Neural cell (in vitro differentiated cells): ENCODE results near the gene P3H2.

Experiments used
- CTCF ChIP-seq: fragments of 450-650 bp; IDR thresholded peaks from 2 replicates; pipeline ENCODE4 v1.5.1; 2014; ENCODE audit warnings: antibody characterized with exemption, mild to moderate bottlenecking, moderate library complexity; ENCODE audit not compliant: poor library complexity, severe bottlenecking
- EP300 ChIP-seq: fragments of 450-650 bp; conservative IDR thresholded peaks from 2 replicates; pipeline ENCODE4 v1.6.1; 2014; ENCODE audit warnings: antibody characterized with exemption, mild to moderate bottlenecking, moderate library complexity; ENCODE audit not compliant: poor library complexity, severe bottlenecking
- EZH2 ChIP-seq: fragments of 200-600, 300-800 bp; shearing (Covaris generic), sonication (generic); IDR thresholded peaks from 2 replicates; pipeline ENCODE4 v1.6.1; 2014; ENCODE audit warnings: antibody characterized with exemption, low read length, borderline replicate concordance, mild to moderate bottlenecking; ENCODE audit not compliant: insufficient read depth, poor library complexity, severe bottlenecking
- MXI1 ChIP-seq: fragments of 450-650 bp; conservative IDR thresholded peaks from 2 replicates; pipeline ENCODE4 v1.6.1; 2014; ENCODE audit warnings: antibody characterized with exemption, mild to moderate bottlenecking; ENCODE audit not compliant: poor library complexity, severe bottlenecking
- POLR2AphosphoS5 ChIP-seq: IDR thresholded peaks from 2 replicates; pipeline ENCODE4 v1.6.1; 2012
- RAD21 ChIP-seq: fragments of 450-650 bp; conservative IDR thresholded peaks from 2 replicates; pipeline ENCODE4 v1.6.1; 2014; ENCODE audit warnings: antibody characterized with exemption, mild to moderate bottlenecking, moderate library complexity
- REST ChIP-seq: IDR thresholded peaks from 2 replicates; pipeline ENCODE4 v1.6.1; 2012; ENCODE audit warnings: borderline replicate concordance
- SMC3 ChIP-seq: fragments of 450-650 bp; conservative IDR thresholded peaks from 2 replicates; pipeline ENCODE4 v1.6.1; 2014; ENCODE audit warnings: antibody characterized with exemption, mild to moderate bottlenecking, moderate library complexity; ENCODE audit not compliant: poor library complexity

DNA sequence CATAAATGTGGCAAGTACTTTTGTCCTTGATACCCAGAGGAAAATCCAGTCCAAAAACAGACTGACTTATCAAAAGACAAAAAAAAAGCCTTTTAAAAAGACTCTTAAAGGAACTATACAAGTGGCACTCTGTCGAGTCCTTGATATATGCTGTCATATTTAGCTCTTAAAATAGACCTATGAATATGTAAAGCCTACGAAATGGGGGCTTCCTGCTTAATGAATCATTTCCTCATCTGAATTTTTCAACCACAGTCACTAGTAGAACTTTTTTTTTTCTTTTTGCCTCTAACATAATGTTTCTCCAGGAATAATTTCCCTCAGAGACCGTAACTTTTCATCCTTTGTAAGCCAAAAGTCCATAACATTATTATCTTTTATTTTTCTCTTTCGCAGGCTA lies 95.8 kb downstream of the P3H2 start:
- TF ChIP-seq CTCF (no peak), EP300 (no peak), SMC3 (no peak), EZH2 (no peak), REST (no peak), POLR2AphosphoS5 (no peak), RAD21 (no peak), MXI1 (no peak)
